Activated T-cell treated with anti-CD3 and anti-CD28 coated beads, Interleukin-2, amount 50 U/mL, for 4 hours (primary cell): Measurements from ENCODE around the gene HEXD. TPM values are rescaled to one million over a fixed set of nuclear protein-coding genes. Genes with fewer than 3 reads are reported as not detected.

Source experiments
- ATAC-seq, 2 donors: fragments of 200-7000 bp; cut with Tn5 transposase; one replicate each; pipeline ENCODE4 v1.10.0; 2021
- DNase-seq: peaks from one replicate; pipeline ENCODE4 v3.0.0-alpha.2; 2020
- H3K27me3 Mint-ChIP-seq: one replicate; pipeline ENCODE4 v1.8.0; 2021; ENCODE audit warnings: low read depth, mixed read lengths
- H3K36me3 Mint-ChIP-seq: one replicate; pipeline ENCODE4 v1.8.0; 2022; ENCODE audit warnings: mixed read lengths; ENCODE audit not compliant: insufficient read depth
- H3K4me1 Mint-ChIP-seq: one replicate; pipeline ENCODE4 v1.8.0; 2021; ENCODE audit warnings: low read depth, mixed read lengths
- H3K4me3 Mint-ChIP-seq: one replicate; pipeline ENCODE4 v1.8.0; 2021; ENCODE audit warnings: mild to moderate bottlenecking, moderate library complexity, mixed read lengths
- H3K9me3 Mint-ChIP-seq: one replicate; pipeline ENCODE4 v1.8.0; 2021; ENCODE audit warnings: mixed read lengths
- total RNA-seq, 3 donors: library from RNA; stranded (reverse); gene quantifications; one replicate each; pipeline ENCODE4 v1.2.1, GENCODE V29; 2021

HEXD gene
- total RNA-seq, 3 donors from 2014 or later, result 16.5 to 19.9 (median 19.0) TPM

DNA sequence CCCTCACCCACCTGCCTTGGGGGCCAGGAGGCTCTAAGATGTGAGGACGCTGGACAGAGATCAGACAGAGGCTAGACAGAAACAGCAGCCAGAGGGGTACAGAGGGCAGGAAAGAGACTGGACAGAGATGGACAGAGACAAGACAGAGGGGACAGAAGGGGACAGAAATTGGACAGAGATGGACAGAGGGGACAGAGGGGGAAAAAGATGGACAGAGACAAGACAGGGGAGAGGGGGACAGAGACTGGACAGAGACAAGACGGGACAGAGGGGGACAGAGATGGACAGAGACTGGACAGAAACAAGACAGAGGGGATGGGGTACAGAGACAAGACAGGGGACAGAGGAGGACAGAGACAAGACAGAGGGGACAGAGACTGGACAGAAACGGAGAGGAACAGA is 30.4 kb upstream of the HEXD start:
- ATAC-seq (no peak), DNase-seq (no peak)
- Mint-ChIP-seq H3K27me3 (peaks cover 11% of the 10 kb centered on the region), H3K4me1 (no peaks in the 10 kb centered on the region), H3K9me3 (no peaks in the 10 kb centered on the region), H3K4me3 (no peak overlapping the region), H3K36me3 (no peaks in the 10 kb centered on the region)

DNA sequence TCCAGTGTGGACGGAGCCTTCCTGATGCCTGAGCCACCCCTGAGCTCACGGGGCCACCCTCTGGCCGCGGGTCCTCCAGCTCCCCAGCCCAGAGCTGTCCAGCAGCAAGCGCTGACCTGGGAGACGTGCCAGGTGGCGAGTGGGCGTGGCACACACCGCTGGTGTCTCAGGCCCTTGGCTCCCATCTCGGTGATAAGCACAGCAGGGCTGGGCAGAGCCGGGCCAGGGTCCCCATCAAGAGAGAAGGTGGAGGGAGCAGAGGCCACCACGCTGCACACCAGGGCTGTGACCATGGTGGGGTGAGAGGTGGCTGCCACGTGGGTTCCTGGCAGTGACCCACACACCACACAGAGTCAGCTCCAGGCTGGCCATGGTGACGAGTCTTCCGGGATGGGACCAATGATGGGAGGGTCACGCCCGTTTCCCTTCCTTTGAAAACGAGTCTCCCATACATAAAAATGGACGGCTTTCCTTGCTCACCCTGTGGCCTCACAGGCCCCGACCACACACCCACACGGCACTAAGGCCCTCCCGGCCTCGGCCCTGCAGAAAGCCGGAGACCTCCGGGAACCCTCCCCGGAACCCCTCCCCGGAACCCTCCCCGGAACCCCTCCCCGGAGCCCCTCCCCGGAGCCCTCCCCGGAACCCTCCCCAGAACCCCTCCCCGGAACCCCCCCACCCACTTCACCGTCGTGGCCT is 29.8 kb upstream of the HEXD start:
- Mint-ChIP-seq H3K4me3 (no peak overlapping the region), H3K9me3 (no peaks in the 10 kb centered on the region), H3K36me3 (peaks cover 1% of the 10 kb centered on the region), H3K27me3 (peaks cover 11% of the 10 kb centered on the region), H3K4me1 (no peaks in the 10 kb centered on the region)
- DNase-seq, result no peak
- ATAC-seq, result no peak

DNA sequence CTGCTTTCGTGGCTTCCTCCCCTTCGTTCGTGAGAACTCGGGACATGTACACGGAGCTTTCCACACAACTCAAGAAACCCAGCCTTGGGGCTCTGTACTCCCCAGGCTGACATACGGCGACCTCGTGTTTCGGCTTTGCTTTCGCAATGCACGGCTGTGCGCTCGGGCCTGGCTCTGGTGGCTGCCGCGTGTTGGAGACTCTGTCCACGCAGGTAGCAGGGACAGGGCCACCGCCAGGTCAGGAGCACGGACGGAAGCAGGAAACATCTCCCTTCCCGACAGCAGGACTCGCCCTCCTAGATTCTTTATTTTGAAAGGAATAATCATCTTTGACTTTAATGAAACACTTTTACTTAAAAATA is 29.2 kb upstream of the HEXD start:
- Mint-ChIP-seq H3K4me3 (no peak overlapping the region), H3K4me1 (no peaks in the 10 kb centered on the region), H3K9me3 (no peaks in the 10 kb centered on the region), H3K27me3 (peaks cover 6% of the 10 kb centered on the region), H3K36me3 (peaks cover 5% of the 10 kb centered on the region)
- ATAC-seq (no peak), DNase-seq (no peak)

DNA sequence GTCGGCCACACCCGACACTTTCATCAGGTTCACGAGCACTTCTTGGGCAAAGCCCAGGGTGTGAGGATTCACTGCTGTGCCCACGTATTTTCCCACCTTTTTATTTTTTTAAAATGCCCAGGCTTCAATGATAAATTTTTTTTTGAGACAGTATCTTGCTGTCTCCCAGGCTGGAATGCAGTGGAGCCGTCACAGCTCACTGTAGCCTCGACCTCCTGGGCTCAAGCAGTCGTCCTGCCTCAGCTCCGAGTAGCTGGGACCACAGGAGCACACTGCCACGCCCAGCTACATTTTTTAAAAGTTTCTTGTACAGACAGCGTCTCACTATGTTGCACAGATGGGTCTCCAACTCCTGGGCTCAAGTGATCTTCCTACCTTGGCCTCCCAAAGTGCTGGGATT is 28.8 kb upstream of the HEXD start:
- no peaks in the 10 kb centered on the region for H3K4me1 Mint-ChIP-seq
- ATAC-seq (no peak), DNase-seq (no peak)
- H3K9me3 Mint-ChIP-seq, result no peaks in the 10 kb centered on the region
- H3K4me3 Mint-ChIP-seq, result no peak overlapping the region
- peaks cover 5% of the 10 kb centered on the region for H3K36me3 Mint-ChIP-seq
- H3K27me3 Mint-ChIP-seq, result peaks cover 6% of the 10 kb centered on the region

DNA sequence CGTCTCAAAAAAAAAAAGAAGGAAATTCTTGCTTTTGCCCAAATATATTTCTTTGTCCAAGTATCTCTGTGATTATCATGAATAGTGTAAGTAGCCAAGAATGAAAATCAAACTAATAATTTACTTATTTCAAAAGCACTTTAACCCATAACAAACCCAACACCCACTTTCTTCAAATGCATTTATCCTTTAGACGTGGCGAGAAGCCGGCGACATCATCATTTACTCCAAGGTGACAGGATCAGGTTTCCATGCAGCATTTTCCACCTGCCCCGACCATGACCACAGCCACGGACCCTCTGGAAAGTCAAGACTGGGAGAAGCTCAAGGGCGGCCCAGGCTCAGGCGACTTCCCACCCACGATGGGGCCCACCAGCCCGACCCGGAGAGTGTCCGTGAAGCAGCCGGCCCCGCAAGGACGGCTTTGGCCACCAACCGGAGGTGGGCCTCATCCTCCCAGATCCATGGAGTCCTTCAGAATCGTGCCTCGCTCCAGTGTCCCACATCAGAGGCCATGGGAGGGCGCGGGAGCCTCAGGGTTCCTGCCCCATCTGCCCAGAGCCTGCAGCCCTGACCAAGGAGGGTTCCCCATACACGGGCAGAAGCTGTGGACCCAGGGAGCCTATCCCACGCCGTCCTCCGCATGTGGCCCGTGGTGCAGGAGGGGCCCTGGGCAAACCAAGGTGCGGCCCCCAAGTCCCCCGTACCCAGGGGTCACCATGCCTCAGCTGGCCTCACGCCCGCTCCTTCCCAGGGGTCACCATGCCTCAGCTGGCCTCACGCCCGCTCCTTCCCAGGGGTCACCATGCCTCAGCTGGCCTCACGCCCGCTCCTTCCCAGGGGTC is 27.9 kb upstream of the HEXD start:
- Mint-ChIP-seq H3K9me3 (no peaks in the 10 kb centered on the region), H3K4me1 (no peaks in the 10 kb centered on the region), H3K27me3 (peaks cover 6% of the 10 kb centered on the region), H3K36me3 (peaks cover 5% of the 10 kb centered on the region), H3K4me3 (no peak overlapping the region)
- ATAC-seq, result no peak
- DNase-seq, result no peak

DNA sequence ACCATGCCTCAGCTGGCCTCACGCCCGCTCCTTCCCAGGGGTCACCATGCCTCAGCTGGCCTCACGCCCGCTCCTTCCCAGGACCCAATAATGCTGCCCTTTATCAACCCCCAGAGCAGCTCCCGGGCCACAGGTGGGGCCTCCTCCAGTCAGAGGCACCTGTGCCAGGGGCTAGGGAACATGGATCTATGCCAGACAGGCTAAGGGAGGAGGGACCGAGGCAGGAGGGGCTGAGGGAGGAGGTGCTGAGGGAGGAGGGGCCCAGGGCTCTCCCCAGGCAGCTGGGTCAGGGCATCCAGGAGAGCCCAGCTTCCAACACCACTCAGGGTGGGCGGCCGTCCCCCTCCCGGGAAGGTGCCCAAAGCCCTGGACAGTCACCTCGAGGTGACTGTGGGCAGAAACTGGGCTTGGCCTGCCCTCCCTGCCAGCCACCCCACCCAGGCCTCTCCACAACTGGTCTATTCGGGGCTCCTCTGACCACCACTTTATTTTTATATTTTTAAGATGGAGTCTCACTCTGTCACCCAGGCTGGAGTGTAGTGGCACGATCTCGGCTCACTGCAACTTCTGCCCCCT is 27.2 kb upstream of the HEXD start:
- H3K4me1 Mint-ChIP-seq, result no peaks in the 10 kb centered on the region
- H3K4me3 Mint-ChIP-seq, result no peak overlapping the region
- ATAC-seq (no peak), DNase-seq (no peak)
- peaks cover 5% of the 10 kb centered on the region for H3K36me3 Mint-ChIP-seq
- H3K27me3 Mint-ChIP-seq, result peaks cover 2% of the 10 kb centered on the region
- no peaks in the 10 kb centered on the region for H3K9me3 Mint-ChIP-seq

DNA sequence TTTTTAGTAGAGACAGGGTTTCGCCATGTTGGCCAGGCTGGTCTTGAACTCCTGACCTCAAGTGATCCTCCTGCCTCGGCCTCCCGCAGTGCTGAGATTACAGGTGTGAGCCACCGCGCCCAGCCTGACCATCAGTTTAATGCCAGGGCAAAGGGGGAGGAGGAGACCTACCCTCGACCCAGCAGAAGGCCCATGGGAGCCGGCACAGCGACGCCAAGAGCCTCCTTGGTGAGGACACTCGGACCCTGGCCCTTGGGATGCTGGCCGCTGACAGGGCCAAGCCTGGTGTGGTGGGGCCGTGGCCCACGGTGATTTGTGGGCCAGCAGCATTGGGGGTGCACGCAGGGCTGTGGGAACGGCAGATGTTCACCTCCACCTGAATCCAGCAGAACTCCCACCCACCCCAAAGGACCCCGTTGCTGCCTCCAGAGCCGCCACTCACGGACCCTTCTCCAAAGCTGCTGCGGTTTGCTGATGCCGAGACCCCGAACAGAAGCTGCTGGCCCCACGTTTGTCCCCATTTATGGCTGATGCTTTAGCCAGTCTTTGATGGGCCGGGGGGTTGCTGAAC is 26.6 kb upstream of the HEXD start:
- Mint-ChIP-seq H3K4me1 (no peaks in the 10 kb centered on the region), H3K9me3 (no peaks in the 10 kb centered on the region)

DNA sequence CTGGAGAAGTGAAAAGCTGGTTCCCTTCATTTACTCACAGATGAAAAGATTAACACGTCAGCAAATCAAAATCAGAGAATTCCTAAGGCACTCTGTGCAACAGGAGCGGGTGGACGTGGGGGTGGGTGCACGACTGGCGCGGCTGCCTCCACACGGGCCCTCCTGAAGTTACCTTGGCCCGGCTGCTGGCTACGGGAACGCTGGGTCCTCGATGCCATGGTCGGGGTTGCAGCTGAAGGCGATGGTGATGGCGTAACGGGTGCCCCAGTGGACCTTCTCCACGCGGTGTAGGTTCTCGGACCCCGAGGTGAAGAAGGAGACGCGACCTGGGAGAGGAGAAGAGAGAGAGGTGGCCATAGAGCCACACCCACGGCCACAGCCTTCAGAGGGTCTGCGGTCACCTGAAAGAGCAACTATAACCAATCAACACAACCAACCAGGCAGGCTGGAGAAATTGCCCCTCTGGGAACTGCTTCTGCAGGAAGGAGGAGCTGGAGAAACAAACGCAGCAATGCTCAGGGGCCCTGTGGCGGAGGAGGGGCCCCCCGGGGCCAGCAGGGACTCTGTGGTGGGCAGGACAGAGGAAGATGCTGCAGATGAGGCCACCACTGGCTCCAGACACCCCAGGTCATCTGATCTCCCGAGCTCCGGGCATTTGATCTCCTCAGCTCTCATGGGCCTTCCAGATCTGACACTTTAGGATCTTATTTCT is 25.8 kb upstream of the HEXD start:
- Mint-ChIP-seq H3K9me3 (no peaks in the 10 kb centered on the region), H3K4me1 (no peaks in the 10 kb centered on the region), H3K27me3 (peaks cover 2% of the 10 kb centered on the region), H3K36me3 (peaks cover 8% of the 10 kb centered on the region), H3K4me3 (no peak overlapping the region)
- no peak for ATAC-seq
- DNase-seq, result no peak

More for the DNA sequence above, 26.6 kb upstream of the HEXD start:
- Mint-ChIP-seq H3K36me3 (peaks cover 8% of the 10 kb centered on the region), H3K4me3 (no peak overlapping the region), H3K27me3 (peaks cover 2% of the 10 kb centered on the region)
- no peak for ATAC-seq
- DNase-seq, result no peak

DNA sequence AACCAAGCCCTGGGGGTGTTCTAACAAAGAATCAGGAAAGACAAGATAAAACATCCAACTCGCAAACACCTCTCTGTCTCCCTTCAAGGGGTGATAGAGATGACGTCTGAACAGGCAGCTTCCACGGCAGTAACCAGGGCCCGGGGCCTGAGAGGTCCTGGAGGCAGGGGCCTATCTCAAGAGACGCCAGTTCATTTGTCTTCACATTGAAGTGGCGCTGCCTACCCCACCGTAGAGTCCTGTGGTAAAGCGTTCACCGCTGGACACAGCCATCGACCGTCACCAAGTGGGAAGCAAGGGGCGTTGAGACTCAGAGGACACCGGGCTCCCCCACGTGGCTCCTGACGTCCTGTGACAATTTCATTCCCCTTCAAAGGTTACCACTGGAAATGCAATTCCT is 25.2 kb upstream of the HEXD start:
- no peaks in the 10 kb centered on the region for H3K4me1 Mint-ChIP-seq
- H3K27me3 Mint-ChIP-seq, result no peaks in the 10 kb centered on the region
- peaks cover 8% of the 10 kb centered on the region for H3K36me3 Mint-ChIP-seq
- H3K4me3 Mint-ChIP-seq, result no peak overlapping the region
- ATAC-seq, result no peak
- DNase-seq, result no peak
- no peaks in the 10 kb centered on the region for H3K9me3 Mint-ChIP-seq

DNA sequence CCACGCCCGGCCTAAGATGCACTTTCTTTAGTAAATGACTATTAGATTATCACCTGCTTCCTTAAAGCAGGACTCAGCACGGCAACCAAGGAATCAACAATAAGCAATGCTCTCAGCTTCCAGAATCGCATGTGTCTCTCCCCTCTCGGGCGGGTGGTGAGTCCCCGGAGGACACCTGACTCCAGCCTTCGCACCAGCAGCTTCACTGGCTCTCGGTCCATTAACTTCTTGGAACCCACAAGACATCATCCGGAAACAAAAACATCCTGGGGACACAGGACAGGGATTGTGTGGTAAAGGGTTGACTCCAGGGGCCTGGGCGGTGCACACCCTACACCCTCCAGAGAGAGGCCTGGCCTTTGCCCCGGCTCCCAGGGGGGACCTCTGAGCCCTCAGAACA is 23.9 kb upstream of the HEXD start:
- H3K4me3 Mint-ChIP-seq, result no peak overlapping the region
- peaks cover 8% of the 10 kb centered on the region for H3K36me3 Mint-ChIP-seq
- DNase-seq, result no peak
- no peaks in the 10 kb centered on the region for H3K9me3 Mint-ChIP-seq
- no peak for ATAC-seq
- H3K4me1 Mint-ChIP-seq, result no peaks in the 10 kb centered on the region
- H3K27me3 Mint-ChIP-seq, result no peaks in the 10 kb centered on the region

DNA sequence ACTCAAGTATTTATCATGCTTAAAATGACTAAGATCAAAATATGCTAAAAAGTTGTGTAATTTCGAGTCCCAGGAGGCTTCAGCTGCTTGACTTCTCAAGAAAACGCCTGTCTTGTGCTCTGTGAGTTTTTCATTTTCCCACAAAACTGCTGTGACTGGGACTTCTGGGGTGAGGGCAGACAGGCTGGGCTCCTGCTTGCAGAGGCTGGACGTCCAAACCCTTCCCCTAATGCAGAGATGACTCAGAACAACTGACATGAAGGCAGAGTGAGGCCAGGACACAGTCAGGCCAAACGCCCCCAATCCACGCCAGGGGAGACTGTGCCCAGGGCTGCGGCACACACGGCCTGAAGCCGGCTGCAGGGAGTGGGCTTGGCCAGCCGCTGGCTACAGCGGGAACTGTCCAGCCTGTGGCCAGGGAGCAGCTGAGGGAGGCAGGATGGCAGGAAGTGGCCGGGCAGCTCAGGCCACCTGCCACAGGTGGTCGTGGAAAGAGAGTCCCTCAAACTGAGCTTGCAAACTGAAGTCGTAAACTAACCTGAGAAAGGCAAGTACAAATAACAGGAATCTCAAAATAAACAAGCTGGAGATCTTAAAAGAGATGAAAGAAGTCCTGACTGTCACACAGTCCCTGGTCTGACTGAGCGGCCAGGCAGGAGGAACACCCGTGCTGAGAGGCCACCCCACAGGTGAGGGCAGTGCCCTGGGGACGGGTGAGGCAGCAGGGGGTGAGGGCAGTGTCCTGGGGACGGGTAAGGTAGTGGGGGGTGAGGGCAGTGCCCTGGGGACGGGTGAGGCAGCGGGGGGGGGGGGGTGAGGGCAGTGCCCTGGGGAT is 21.3 kb upstream of the HEXD start:
- H3K27me3 Mint-ChIP-seq, result no peaks in the 10 kb centered on the region
- H3K36me3 Mint-ChIP-seq, result peaks cover 11% of the 10 kb centered on the region
- no peak for ATAC-seq

DNA sequence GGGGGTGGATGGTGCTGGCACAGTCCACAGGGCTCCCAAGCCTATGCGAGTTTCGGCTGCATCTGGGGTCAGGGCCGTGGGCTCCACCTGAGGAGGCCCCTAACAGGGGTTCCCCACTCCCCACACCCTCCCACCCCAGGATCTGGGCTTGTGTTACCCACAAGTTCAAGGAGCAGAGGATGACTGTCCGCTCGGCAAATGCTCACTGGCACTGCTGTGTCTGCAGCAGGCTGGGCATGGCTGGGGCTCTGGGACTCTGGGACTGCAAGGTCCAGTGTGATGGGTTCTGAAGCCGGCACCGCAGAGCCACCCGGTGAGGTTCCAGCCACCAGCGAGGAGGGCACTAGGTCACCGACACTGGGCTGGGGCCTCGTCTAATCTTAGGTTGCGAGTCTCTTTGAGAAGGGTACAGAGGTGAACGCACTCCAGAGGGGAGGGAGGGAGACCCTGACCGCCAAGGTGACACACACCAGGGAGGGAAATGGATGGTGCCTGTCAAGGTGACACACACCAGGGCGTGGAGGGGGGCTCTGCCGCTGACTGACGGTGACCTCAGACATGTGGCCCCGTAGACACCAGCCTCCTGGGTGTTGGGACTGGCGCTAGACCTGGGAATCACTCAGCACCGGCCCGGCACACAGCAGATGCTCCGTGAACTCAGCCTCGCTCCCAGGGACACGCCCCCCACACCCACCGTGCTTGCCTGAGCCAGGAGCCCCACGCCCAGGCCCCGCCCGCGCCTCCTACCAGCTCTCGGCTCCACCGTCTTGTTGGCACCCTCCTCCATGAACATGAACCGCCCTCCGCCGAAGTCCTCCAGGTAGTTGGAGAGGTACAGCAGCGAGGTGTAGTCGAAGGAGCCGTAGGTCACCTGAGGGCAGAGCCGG is 20.5 kb upstream of the HEXD start:
- Mint-ChIP-seq H3K4me1 (peaks cover 14% of the 10 kb centered on the region), H3K9me3 (no peaks in the 10 kb centered on the region), H3K27me3 (no peaks in the 10 kb centered on the region), H3K4me3 (no peak overlapping the region), H3K36me3 (peaks cover 11% of the 10 kb centered on the region)
- DNase-seq, result no peak
- no peak for ATAC-seq

More for the DNA sequence above, 21.3 kb upstream of the HEXD start:
- Mint-ChIP-seq H3K9me3 (no peaks in the 10 kb centered on the region), H3K4me1 (peaks cover 12% of the 10 kb centered on the region), H3K4me3 (no peak overlapping the region)
- DNase-seq, result no peak

DNA sequence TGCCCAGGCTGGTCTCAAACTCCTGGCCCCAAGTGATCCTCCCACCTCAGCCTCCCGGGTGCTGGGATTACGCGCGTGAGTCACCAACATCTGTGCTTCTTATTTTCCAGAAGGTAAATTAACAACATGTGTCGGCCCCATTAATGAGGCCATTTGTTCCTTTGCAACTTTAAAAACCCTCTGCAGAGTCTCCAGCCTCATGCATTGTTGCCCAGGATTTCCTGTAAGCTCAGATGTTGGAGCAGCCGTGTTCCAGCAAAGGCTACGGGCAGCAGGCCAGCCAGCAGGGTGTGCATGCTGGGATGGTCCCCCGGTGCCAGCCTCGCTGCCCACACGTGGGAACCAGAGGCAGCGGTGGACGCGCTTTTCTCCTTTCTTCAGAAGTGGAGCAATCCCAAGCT is 19.1 kb upstream of the HEXD start:
- H3K27me3 Mint-ChIP-seq, result no peaks in the 10 kb centered on the region
- no peak overlapping the region for H3K4me3 Mint-ChIP-seq
- peaks cover 9% of the 10 kb centered on the region for H3K36me3 Mint-ChIP-seq
- peaks cover 14% of the 10 kb centered on the region for H3K4me1 Mint-ChIP-seq
- H3K9me3 Mint-ChIP-seq, result no peaks in the 10 kb centered on the region
- ATAC-seq (no peak), DNase-seq (no peak)
